CD8-positive, alpha-beta memory T cell (primary cell): ENCODE results near the gene IZUMO1. TPM values are rescaled to one million over a fixed set of nuclear protein-coding genes. Genes with fewer than 3 reads are reported as not detected.
A peak's percentile ranks its signal among the peaks of the same experiment; 100 is the strongest.

Experiments used
- CTCF ChIA-PET: fragments of 350-600 bp; sonication (Branson Sonifier 250); formaldehyde crosslinking; loops from one replicate; lab custom pipeline; 2021; ENCODE audit warnings: antibody characterized with exemption; lab: Charles Lee
- POLR2A ChIA-PET: fragments of 350-600 bp; sonication (Branson Sonifier 250); formaldehyde crosslinking; loops from one replicate; lab custom pipeline; 2021; ENCODE audit warnings: antibody characterized with exemption; lab: Charles Lee
- DNase-seq, 5 donors: peaks; one replicate each; pipeline versions ENCODE4 v3.0.0 to v3.0.0-alpha.2; 2020 to 2022; ENCODE audit warnings: mixed read lengths in 1 of 5
- H3K27ac ChIP-seq: one replicate; pipeline ENCODE4 v1.7.0; 2013; ENCODE audit warnings: low read depth, mild to moderate bottlenecking, low read length, moderate library complexity
- H3K27me3 ChIP-seq: 2 replicates; pipeline ENCODE4 v1.7.0; 2013; ENCODE audit warnings: low read length, mild to moderate bottlenecking; ENCODE audit not compliant: insufficient read depth, poor library complexity, severe bottlenecking
- H3K36me3 ChIP-seq: 2 replicates; pipeline ENCODE4 v1.7.0; 2013; ENCODE audit warnings: mild to moderate bottlenecking, low read length, moderate library complexity; ENCODE audit not compliant: insufficient read depth
- H3K4me1 ChIP-seq: 2 replicates; pipeline ENCODE4 v1.7.0; 2013; ENCODE audit warnings: mild to moderate bottlenecking, low read length, moderate library complexity; ENCODE audit not compliant: insufficient read depth
- H3K4me3 ChIP-seq: 2 replicates; pipeline ENCODE4 v1.7.0; 2013; ENCODE audit warnings: mild to moderate bottlenecking, low read length
- H3K9me3 ChIP-seq: 2 replicates; pipeline ENCODE4 v1.7.0; 2013; ENCODE audit warnings: mild to moderate bottlenecking, low read length
- H3K27ac Mint-ChIP-seq, 8 donors: one replicate each; pipeline ENCODE4 v1.8.0; 2020 to 2021; ENCODE audit warnings: mixed read lengths in 8 of 8, mild to moderate bottlenecking in 6 of 8, inconsistent platforms in 3 of 8, moderate library complexity in 3 of 8
- H3K27me3 Mint-ChIP-seq, 2 donors: one replicate each; pipeline ENCODE4 v1.8.0; 2020 to 2021; ENCODE audit warnings: mixed read lengths in 2 of 2, mild to moderate bottlenecking in 1 of 2, moderate library complexity in 1 of 2
- H3K36me3 Mint-ChIP-seq, 3 donors: one replicate each; pipeline ENCODE4 v1.8.0; 2020 to 2021; ENCODE audit warnings: mixed read lengths in 3 of 3, inconsistent platforms in 1 of 3, mild to moderate bottlenecking in 1 of 3
- H3K4me1 Mint-ChIP-seq, 3 donors: one replicate each; pipeline ENCODE4 v1.8.0; 2020 to 2021; ENCODE audit warnings: mixed read lengths in 3 of 3, inconsistent platforms in 1 of 3, mild to moderate bottlenecking in 1 of 3
- H3K4me3 Mint-ChIP-seq, 7 donors: one replicate each; pipeline ENCODE4 v1.8.0; 2020 to 2021; ENCODE audit warnings: mixed read lengths in 7 of 7, mild to moderate bottlenecking in 6 of 7, moderate library complexity in 4 of 7, inconsistent platforms in 2 of 7
- H3K9me3 Mint-ChIP-seq, 5 donors: one replicate each; pipeline ENCODE4 v1.8.0; 2020 to 2022; ENCODE audit warnings: mixed read lengths in 5 of 5, mild to moderate bottlenecking in 3 of 5, moderate library complexity in 2 of 5, inconsistent platforms in 1 of 5
- polyA plus RNA-seq: library from polyadenylated mRNA; unstranded; fragments of 300-500 nt; fragmentation: Illumina TruSeq; gene quantifications from one replicate; pipeline ENCODE4 v1.2.3, GENCODE V29; 2021
- total RNA-seq, 2 experiments: library from RNA; stranded (reverse); gene quantifications; one replicate each; pipeline ENCODE4 v1.2.3, GENCODE V29; 2021

Gene IZUMO1
- total and polyA plus RNA-seq, 3 experiments from 2014 or later: not detected

DNA sequence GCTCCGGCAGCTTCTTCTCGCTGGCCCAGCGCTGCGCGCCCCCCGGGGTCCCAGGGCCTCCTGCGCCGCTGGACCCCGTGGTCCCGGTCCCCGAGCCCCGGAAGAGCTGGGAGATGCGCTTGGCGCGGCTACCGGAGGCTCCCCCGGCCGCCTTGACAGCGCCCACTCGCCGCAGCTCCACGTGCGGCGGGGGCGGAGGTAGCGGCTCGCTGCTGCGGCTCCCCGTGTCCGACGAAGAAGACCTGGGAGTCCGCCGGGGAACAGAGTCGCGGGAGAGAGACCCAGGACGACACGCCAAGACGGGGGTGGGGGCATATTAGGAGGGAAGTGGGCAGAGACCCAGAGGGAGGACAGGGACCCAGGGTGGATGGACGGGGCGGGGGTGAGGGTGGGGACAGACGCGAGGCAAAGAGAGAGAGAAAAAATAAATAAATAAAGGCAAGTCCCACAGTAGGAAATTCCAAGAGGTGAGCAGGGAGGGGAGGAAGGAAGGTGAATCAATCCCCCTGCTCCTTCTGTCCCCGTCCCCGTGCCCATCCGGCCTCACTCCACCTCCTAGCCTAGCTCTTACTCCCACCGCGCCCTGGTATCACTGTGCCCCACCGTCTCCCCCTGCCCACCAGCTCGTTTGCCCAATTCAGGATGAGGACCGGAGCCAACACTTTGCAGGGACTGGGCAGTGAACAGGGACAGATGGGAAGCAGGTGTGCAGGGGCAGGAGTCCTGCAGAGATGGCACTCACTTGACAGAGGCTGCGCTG lies 7.1 kb downstream of the IZUMO1 start:
- Histone ChIP-seq H3K27me3 (no peaks in the 10 kb centered on the region), H3K27ac (peak overlapping the region; percentile 9), H3K4me3 (peak overlapping the region; percentile 37), H3K4me1 (peaks cover 31% of the 10 kb centered on the region), H3K36me3 (no peaks in the 10 kb centered on the region), H3K9me3 (no peaks in the 10 kb centered on the region)
- Mint-ChIP-seq H3K4me3 (peak overlapping the region in 5 of 7 donors; percentile 34 to 84 (median 48)), H3K9me3 (no peaks in the 10 kb centered on the region), H3K27me3 (peaks cover 3 to 5% of the 10 kb centered on the region in 2 donors), H3K27ac (no peak overlapping the region), H3K4me1 (peaks cover 7 to 21% (median 13%) of the 10 kb centered on the region in 3 donors), H3K36me3 (no peaks in the 10 kb centered on the region)
- no peak for DNase-seq
- POLR2A ChIA-PET: interaction anchor here (0.6 to 1.6 kb wide), 5 partner anchors 19 to 714 kb away, joined by 3 to 6 read pairs (median 5); partner anchors contain the start of gene CA11
- CTCF ChIA-PET: interaction anchor here (0.9 to 2.2 kb wide), 9 partner anchors 8 to 121 kb away, joined by 3 to 9 read pairs (median 5); partner anchors contain the start of genes CA11, RPL18 and SPHK2

DNA sequence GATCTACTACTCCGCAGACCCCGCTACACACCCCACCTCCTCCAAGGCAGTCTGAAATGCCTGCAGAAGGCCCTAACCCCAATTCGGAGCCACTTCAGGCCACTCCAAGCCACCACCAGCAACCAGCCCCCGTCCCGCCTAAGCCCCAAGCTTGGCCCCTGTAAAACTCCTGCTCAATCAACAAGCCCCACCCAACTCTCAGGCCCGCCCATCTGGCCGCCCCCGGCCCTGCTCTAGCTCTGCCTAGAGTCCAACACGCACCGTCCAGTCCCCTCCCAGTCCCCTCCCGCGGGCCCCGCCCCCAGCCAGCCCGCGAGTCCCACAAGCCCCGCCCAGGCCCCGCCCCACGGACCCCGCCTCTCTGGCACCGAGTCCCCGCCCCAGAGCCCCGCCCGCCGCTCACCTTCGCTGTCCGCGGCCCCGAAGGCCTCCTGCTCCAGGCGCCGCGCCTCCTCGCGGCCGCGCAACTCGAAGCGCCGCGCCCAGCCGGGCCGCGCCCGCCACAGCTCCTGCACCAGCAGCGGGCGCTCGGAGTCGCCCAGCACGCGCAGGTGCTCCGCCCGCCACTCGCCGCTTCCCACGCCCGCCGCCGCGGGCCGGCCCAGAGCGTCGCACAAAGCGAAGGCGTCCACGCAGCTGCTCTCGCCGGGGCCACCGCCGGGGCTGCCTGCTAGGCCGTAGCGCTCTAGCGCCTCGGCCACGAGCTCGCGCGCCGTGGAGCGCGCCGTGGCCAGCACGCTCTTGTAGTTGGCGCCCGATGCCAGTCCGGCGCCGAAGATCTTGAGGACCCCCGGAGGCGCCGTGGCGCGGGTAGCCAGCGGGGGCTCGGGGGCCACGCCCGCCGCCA lies 7.9 kb downstream of the IZUMO1 start:
- POLR2A ChIA-PET: interaction anchor here (0.7 to 1.6 kb wide), 6 partner anchors 14 to 93 kb away, joined by 3 to 6 read pairs (median 4); partner anchors contain the start of gene CA11
- peak overlapping the region; percentile 37 for H3K4me3 ChIP-seq
- peaks cover 7 to 21% (median 13%) of the 10 kb centered on the region in 3 donors for H3K4me1 Mint-ChIP-seq

DNA sequence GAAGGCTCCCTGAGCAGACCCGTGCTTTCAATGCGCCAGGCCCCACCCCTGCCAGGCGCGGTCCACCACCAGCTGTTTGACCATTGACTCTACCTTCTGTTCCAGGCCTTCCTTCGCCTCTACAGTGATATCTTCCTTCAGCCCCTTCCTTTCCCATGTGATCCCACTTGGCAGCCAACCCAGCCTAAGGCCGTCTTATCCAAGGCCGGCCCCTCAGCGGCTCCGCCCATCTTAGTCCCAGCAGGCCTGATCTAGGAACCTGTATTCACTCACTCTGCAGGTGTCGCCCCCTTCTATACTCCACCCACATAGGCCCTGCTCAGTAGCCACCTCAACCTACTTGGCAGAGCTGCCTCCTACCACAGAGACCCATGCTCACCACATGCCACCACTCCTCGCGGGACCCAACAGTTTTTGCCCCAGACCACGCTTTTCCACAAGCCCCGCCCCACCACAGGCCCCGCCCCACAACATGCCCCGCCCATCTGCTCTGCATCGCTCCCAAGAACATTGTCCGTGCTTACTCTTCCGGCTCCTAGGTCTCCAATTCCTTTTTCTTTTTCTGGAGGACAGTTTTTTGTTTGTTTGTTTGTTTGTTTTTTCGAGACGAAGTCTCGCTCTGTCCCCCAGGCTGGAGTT lies 9.2 kb downstream of the IZUMO1 start:
- ChIA-PET POLR2A (no interaction called here), CTCF (interaction anchor here (1.9 kb wide), 1 partner anchor 119 kb away, joined by 4 read pairs; the partner anchor contains the start of genes RPL18 and SPHK2)
- Histone ChIP-seq H3K27me3 (no peaks in the 10 kb centered on the region), H3K4me1 (peaks cover 31% of the 10 kb centered on the region), H3K27ac (peak overlapping the region; percentile 57), H3K36me3 (no peaks in the 10 kb centered on the region), H3K9me3 (no peaks in the 10 kb centered on the region), H3K4me3 (no peak overlapping the region)
- Mint-ChIP-seq H3K9me3 (no peaks in the 10 kb centered on the region), H3K27me3 (peaks cover 0 to 2% of the 10 kb centered on the region in 2 donors), H3K4me1 (peaks cover 7 to 21% (median 13%) of the 10 kb centered on the region in 3 donors), H3K4me3 (peak overlapping the region in 2 of 7 donors; percentile 48 to 49), H3K27ac (peak overlapping the region in 3 of 8 donors; percentile 12 to 40 (median 25)), H3K36me3 (no peaks in the 10 kb centered on the region)
- DNase-seq: no peak

More for the DNA sequence above, 7.9 kb downstream of the IZUMO1 start:
- peak; percentile 80 to 91 (median 89) for DNase-seq
- H3K9me3 Mint-ChIP-seq: no peaks in the 10 kb centered on the region
- H3K9me3 ChIP-seq: no peaks in the 10 kb centered on the region
- peaks cover 31% of the 10 kb centered on the region for H3K4me1 ChIP-seq
- CTCF ChIA-PET: interaction anchor here (0.7 to 2.2 kb wide), 11 partner anchors 9 to 120 kb away, joined by 3 to 9 read pairs (median 4); partner anchors contain the start of genes CA11, RPL18 and SPHK2
- peak overlapping the region in 4 of 8 donors; percentile 36 to 95 (median 40) for H3K27ac Mint-ChIP-seq
- no peaks in the 10 kb centered on the region for H3K36me3 ChIP-seq
- peak overlapping the region in 6 of 7 donors; percentile 50 to 90 (median 66) for H3K4me3 Mint-ChIP-seq
- H3K27me3 Mint-ChIP-seq: peaks cover 0 to 2% of the 10 kb centered on the region in 2 donors
- H3K36me3 Mint-ChIP-seq: no peaks in the 10 kb centered on the region
- H3K27ac ChIP-seq: peak overlapping the region; percentile 57
- no peaks in the 10 kb centered on the region for H3K27me3 ChIP-seq

GRCh38 chr19:48735031-48735615 lies 11.6 kb downstream of the IZUMO1 start:
- Mint-ChIP-seq H3K36me3 (peaks cover 0 to 5% (median 0%) of the 10 kb centered on the region in 3 donors), H3K4me3 (no peak overlapping the region), H3K27me3 (peaks cover 0 to 2% of the 10 kb centered on the region in 2 donors), H3K27ac (no peak overlapping the region), H3K4me1 (peaks cover 5 to 11% (median 7%) of the 10 kb centered on the region in 3 donors), H3K9me3 (no peaks in the 10 kb centered on the region)
- no peak for DNase-seq
- Histone ChIP-seq H3K27me3 (no peaks in the 10 kb centered on the region), H3K9me3 (no peaks in the 10 kb centered on the region), H3K4me3 (no peak overlapping the region), H3K27ac (no peak overlapping the region), H3K4me1 (peaks cover 16% of the 10 kb centered on the region), H3K36me3 (no peaks in the 10 kb centered on the region)
- CTCF ChIA-PET: no interaction called here
- POLR2A ChIA-PET: no interaction called here

GRCh38 chr19:48734625-48735024 lies 12.1 kb downstream of the IZUMO1 start:
- no peaks in the 10 kb centered on the region for H3K27me3 ChIP-seq
- H3K4me3 Mint-ChIP-seq: no peak overlapping the region
- no peak overlapping the region for H3K27ac ChIP-seq
- DNase-seq: no peak
- peaks cover 0 to 2% of the 10 kb centered on the region in 2 donors for H3K27me3 Mint-ChIP-seq
- ChIA-PET CTCF (no interaction called here), POLR2A (no interaction called here)
- peaks cover 0 to 7% (median 7%) of the 10 kb centered on the region in 3 donors for H3K4me1 Mint-ChIP-seq
- H3K9me3 ChIP-seq: no peaks in the 10 kb centered on the region
- H3K4me3 ChIP-seq: no peak overlapping the region
- H3K36me3 ChIP-seq: no peaks in the 10 kb centered on the region
- H3K27ac Mint-ChIP-seq: no peak overlapping the region
- H3K9me3 Mint-ChIP-seq: no peaks in the 10 kb centered on the region
- H3K36me3 Mint-ChIP-seq: peaks cover 0 to 5% (median 0%) of the 10 kb centered on the region in 3 donors
- peaks cover 11% of the 10 kb centered on the region for H3K4me1 ChIP-seq

- Mint-ChIP-seq H3K4me1 (peaks cover 4 to 10% (median 10%) of the 10 kb centered on the region in 3 donors), H3K27me3 (peaks cover 0 to 2% of the 10 kb centered on the region in 2 donors), H3K9me3 (peaks cover under 1 to 6% (median 3%) of the 10 kb centered on the region in 5 donors), H3K36me3 (peaks cover 0 to 11% (median 1%) of the 10 kb centered on the region in 3 donors), H3K27ac (no peak overlapping the region), H3K4me3 (no peak overlapping the region)
- Histone ChIP-seq H3K4me3 (no peak overlapping the region), H3K36me3 (no peaks in the 10 kb centered on the region), H3K27me3 (no peaks in the 10 kb centered on the region), H3K4me1 (peaks cover 7% of the 10 kb centered on the region), H3K27ac (no peak overlapping the region), H3K9me3 (no peaks in the 10 kb centered on the region)
- ChIA-PET CTCF (no interaction called here), POLR2A (no interaction called here)
- no peak for DNase-seq
These were observed 15.3 kb downstream of the IZUMO1 start for GRCh38 chr19:48731452-48731851.
